Liver (tissue), 9 donors: Measurements from ENCODE around the gene HINT2. TPM values are rescaled to one million over a fixed set of nuclear protein-coding genes. Genes with fewer than 3 reads are reported as not detected.

ENCODE experiments used
- DNase-seq: peaks from one replicate; pipeline ENCODE4 v3.0.0-alpha.2; 2017; ENCODE audit warnings: low spot score
- H3K27ac ChIP-seq, 2 donors: one replicate each; pipeline ENCODE4 v1.7.0; 2013; ENCODE audit warnings: inconsistent platforms in 2 of 2, low read length in 2 of 2, control low read depth in 1 of 2, low read depth in 1 of 2, mild to moderate bottlenecking in 1 of 2
- H3K27me3 ChIP-seq, 4 donors: one replicate each; pipeline versions ENCODE4 v1.6.1 to v1.7.0; 2013; ENCODE audit warnings: low read length in 3 of 4, inconsistent platforms in 1 of 4, mild to moderate bottlenecking in 1 of 4, moderate library complexity in 1 of 4; ENCODE audit not compliant: control insufficient read depth in 4 of 4, insufficient read depth in 4 of 4
- H3K36me3 ChIP-seq, 4 donors: one replicate each; pipeline versions ENCODE4 v1.6.1 to v1.7.0; 2013; ENCODE audit warnings: low read length in 3 of 4, mild to moderate bottlenecking in 3 of 4, low read depth in 1 of 4, moderate library complexity in 1 of 4; ENCODE audit not compliant: control insufficient read depth in 4 of 4, insufficient read depth in 3 of 4
- H3K4me1 ChIP-seq, 4 donors: one replicate each; pipeline versions ENCODE4 v1.6.1 to v1.7.0; 2013; ENCODE audit warnings: low read length in 3 of 4, mild to moderate bottlenecking in 3 of 4, moderate library complexity in 1 of 4; ENCODE audit not compliant: control insufficient read depth in 4 of 4, insufficient read depth in 4 of 4
- H3K4me3 ChIP-seq, 3 donors: one replicate each; pipeline versions ENCODE4 v1.6.1 to v1.7.0; 2013; ENCODE audit warnings: low read length in 3 of 3, control low read depth in 1 of 3, low read depth in 1 of 3, mild to moderate bottlenecking in 1 of 3
- H3K9ac ChIP-seq, 2 donors: one replicate each; pipeline ENCODE4 v1.7.0; 2013; ENCODE audit warnings: low read length in 2 of 2, mild to moderate bottlenecking in 2 of 2, moderate library complexity in 2 of 2, control low read depth in 1 of 2, low read depth in 1 of 2
- H3K9me3 ChIP-seq, 4 donors: one replicate each; pipeline versions ENCODE4 v1.6.1 to v1.7.0; 2013; ENCODE audit warnings: low read length in 3 of 4; ENCODE audit not compliant: control insufficient read depth in 4 of 4
- EGR1 ChIP-seq, 2 donors: IDR thresholded peaks; 2 replicates each; pipeline ENCODE4 v1.6.1; 2016 to 2018; ENCODE audit warnings: antibody characterized with exemption in 2 of 2, low read depth in 2 of 2
- FOXA1 ChIP-seq: IDR thresholded peaks from 2 replicates; pipeline ENCODE4 v1.6.1; 2016; ENCODE audit warnings: antibody characterized with exemption
- FOXA2 ChIP-seq: IDR thresholded peaks from 2 replicates; pipeline ENCODE4 v1.6.1; 2016; ENCODE audit warnings: antibody characterized with exemption
- GABPA ChIP-seq, 2 donors: IDR thresholded peaks in 1 of 2; conservative IDR thresholded peaks in 1 of 2; 2 replicates each; pipeline ENCODE4 v1.6.1; 2016; ENCODE audit warnings: antibody characterized with exemption in 2 of 2, mild to moderate bottlenecking in 1 of 2, moderate library complexity in 1 of 2
- HNF4A ChIP-seq, 2 donors: conservative IDR thresholded peaks; 2 replicates each; pipeline ENCODE4 v1.6.1; 2016; ENCODE audit warnings: antibody characterized with exemption in 2 of 2, mild to moderate bottlenecking in 2 of 2
- HNF4G ChIP-seq: IDR thresholded peaks from 2 replicates; pipeline ENCODE4 v1.6.1; 2016; ENCODE audit warnings: antibody characterized with exemption
- JUND ChIP-seq, 2 donors: IDR thresholded peaks; 2 replicates each; pipeline ENCODE4 v1.6.1; 2016; ENCODE audit warnings: antibody characterized with exemption in 2 of 2
- MAX ChIP-seq: IDR thresholded peaks from 2 replicates; pipeline ENCODE4 v1.6.1; 2016; ENCODE audit warnings: antibody characterized with exemption
- NR2F2 ChIP-seq: IDR thresholded peaks from 2 replicates; pipeline ENCODE4 v1.6.1; 2016; ENCODE audit warnings: antibody characterized with exemption
- RAD21 ChIP-seq, 2 donors: IDR thresholded peaks; 2 replicates each; pipeline ENCODE4 v1.6.1; 2016; ENCODE audit warnings: antibody characterized with exemption in 2 of 2, mild to moderate bottlenecking in 2 of 2
- REST ChIP-seq: IDR thresholded peaks from 2 replicates; pipeline ENCODE4 v1.6.1; 2016; ENCODE audit warnings: antibody characterized with exemption, mild to moderate bottlenecking
- RXRA ChIP-seq, 2 donors: IDR thresholded peaks; 2 replicates each; pipeline ENCODE4 v1.6.1; 2017 to 2018; ENCODE audit warnings: antibody characterized with exemption in 2 of 2, mild to moderate bottlenecking in 1 of 2
- SP1 ChIP-seq: IDR thresholded peaks from 2 replicates; pipeline ENCODE4 v1.6.1; 2018; ENCODE audit warnings: antibody characterized with exemption, mild to moderate bottlenecking
- TAF1 ChIP-seq: conservative IDR thresholded peaks from 2 replicates; pipeline ENCODE4 v1.6.1; 2016; ENCODE audit warnings: antibody characterized with exemption, mild to moderate bottlenecking
- YY1 ChIP-seq: IDR thresholded peaks from 2 replicates; pipeline ENCODE4 v1.6.1; 2016; ENCODE audit warnings: antibody characterized with exemption, mild to moderate bottlenecking
- ZBTB33 ChIP-seq: IDR thresholded peaks from 2 replicates; pipeline ENCODE4 v1.6.1; 2016; ENCODE audit warnings: antibody characterized with exemption
- WGBS: extraction: QIAGEN DNeasy Blood & Tissue Kit; methylation state at CpG from one replicate; pipeline ENCODE4 v1.1.7; 2013; 5-methylcytosine and 5-hydroxymethylcytosine counted together
- polyA plus RNA-seq, 2 donors: library from polyadenylated mRNA; stranded (reverse) in 1 of 2; unstranded in 1 of 2; fragments of 200-250 nt in 1 of 2; fragments of >200 nt in 1 of 2; fragmentation: Nextera tagmentation in 1 of 2; extraction: Ambion mirVana in 1 of 2; gene quantifications; one replicate each; pipeline versions ENCODE4 v1.2.1 to v1.2.3, GENCODE V29; 2013 to 2015
- total RNA-seq, 2 donors: library from RNA; depleted of rRNA; stranded (reverse); fragments of >200 nt; gene quantifications; one replicate each; pipeline ENCODE4 v1.2.3, GENCODE V29; 2014
- TF ChIP-seq, protein P1 (sequence below): fragments of 150-350 bp; IDR thresholded peaks from 2 replicates; pipeline ENCODE4 v1.5.1; 2017; ENCODE audit warnings: improper control_type of control experiment, low read depth, low read length; ENCODE audit not compliant: missing input control
- TF ChIP-seq, protein P2 (sequence below): IDR thresholded peaks from 2 replicates; pipeline ENCODE4 v1.6.1; 2016; ENCODE audit warnings: antibody characterized with exemption
- donor health status: healthy.
- donor health status: healthy.
- donor health status: healthy.
- donor health status: healthy.
- donor health status: healthy.

The HINT2 gene
- total and polyA plus RNA-seq, 4 donors = 34.3 to 176 (median 76.1) TPM

- H3K4me3 ChIP-seq = peak overlapping the region in 1 of 3 donors; percentile 60
- WGBS = 62% methylated on average over 34 of the region's 34 CpGs
- no peak overlapping the region for H3K9ac ChIP-seq
- H3K27me3 ChIP-seq = no peaks in the 10 kb centered on the region
- DNase-seq = no peak
- no peak overlapping the region for H3K27ac ChIP-seq
- no peaks in the 10 kb centered on the region for H3K36me3 ChIP-seq
- no peaks in the 10 kb centered on the region for H3K9me3 ChIP-seq
- peaks cover 0 to 23% (median 12%) of the 10 kb centered on the region in 4 donors for H3K4me1 ChIP-seq
- TF ChIP-seq RXRA (IDR thresholded peaks at IDR 0.05) (peak; percentile 45 to 53), NR2F2 (no peak), TAF1 (no peak), RAD21 (IDR thresholded peaks at IDR 0.05) (peak in 1 of 2 donors; percentile 29), MAX (no peak), ZBTB33 (no peak), YY1 (no peak), EGR1 (IDR thresholded peaks at IDR 0.05; ENCODE audit: low read depth in 2 of 2) (no peak), SP1 (peak; percentile 41), JUND (IDR thresholded peaks at IDR 0.05) (no peak), FOXA1 (no peak), REST (no peak), HNF4G (no peak), GABPA (IDR thresholded peaks at IDR 0.05 in 1 of 2, conservative IDR thresholded peaks at IDR 0.05 in 1 of 2) (no peak), FOXA2 (no peak), HNF4A (conservative IDR thresholded peaks at IDR 0.05) (peak; percentile 75 to 76)
- TF ChIP-seq, protein P1, sequence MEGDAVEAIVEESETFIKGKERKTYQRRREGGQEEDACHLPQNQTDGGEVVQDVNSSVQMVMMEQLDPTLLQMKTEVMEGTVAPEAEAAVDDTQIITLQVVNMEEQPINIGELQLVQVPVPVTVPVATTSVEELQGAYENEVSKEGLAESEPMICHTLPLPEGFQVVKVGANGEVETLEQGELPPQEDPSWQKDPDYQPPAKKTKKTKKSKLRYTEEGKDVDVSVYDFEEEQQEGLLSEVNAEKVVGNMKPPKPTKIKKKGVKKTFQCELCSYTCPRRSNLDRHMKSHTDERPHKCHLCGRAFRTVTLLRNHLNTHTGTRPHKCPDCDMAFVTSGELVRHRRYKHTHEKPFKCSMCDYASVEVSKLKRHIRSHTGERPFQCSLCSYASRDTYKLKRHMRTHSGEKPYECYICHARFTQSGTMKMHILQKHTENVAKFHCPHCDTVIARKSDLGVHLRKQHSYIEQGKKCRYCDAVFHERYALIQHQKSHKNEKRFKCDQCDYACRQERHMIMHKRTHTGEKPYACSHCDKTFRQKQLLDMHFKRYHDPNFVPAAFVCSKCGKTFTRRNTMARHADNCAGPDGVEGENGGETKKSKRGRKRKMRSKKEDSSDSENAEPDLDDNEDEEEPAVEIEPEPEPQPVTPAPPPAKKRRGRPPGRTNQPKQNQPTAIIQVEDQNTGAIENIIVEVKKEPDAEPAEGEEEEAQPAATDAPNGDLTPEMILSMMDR = no peak
- TF ChIP-seq, protein P2, sequence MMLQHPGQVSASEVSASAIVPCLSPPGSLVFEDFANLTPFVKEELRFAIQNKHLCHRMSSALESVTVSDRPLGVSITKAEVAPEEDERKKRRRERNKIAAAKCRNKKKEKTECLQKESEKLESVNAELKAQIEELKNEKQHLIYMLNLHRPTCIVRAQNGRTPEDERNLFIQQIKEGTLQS = no peak
Measured at GRCh38 chr9:35792024-35792813, 22.6 kb downstream of the HINT2 start.
